Activated CD8-positive, alpha-beta T cell treated with anti-CD3 and anti-CD28 coated beads, Interleukin-2, amount 10 ng/mL, durations not matched to agents 7 days and 5 days (primary cell): ENCODE data around the gene GGTLC2. TPM values are rescaled to one million over a fixed set of nuclear protein-coding genes. Genes with fewer than 3 reads are reported as not detected.
"Not testable (repeated sequence)": the region's sequence is repeated elsewhere in the genome, so short reads cannot be mapped to it uniquely, and the experiment has no call there.

ENCODE experiments used
- ATAC-seq: fragments of 150-1000 bp; cut with Tn5 transposase; one replicate; pipeline ENCODE4 v1.10.0; 2021; ENCODE audit warnings: moderate library complexity
- CTCF ChIA-PET: fragments of 350-600 bp; sonication (Branson Sonifier 250); formaldehyde crosslinking; loops from one replicate; lab custom pipeline; 2021; ENCODE audit warnings: antibody characterized with exemption; lab: Charles Lee
- POLR2A ChIA-PET: fragments of 350-600 bp; sonication (Branson Sonifier 250); formaldehyde crosslinking; loops from one replicate; lab custom pipeline; 2021; ENCODE audit warnings: antibody characterized with exemption; lab: Charles Lee
- DNase-seq: peaks from one replicate; pipeline ENCODE4 v3.0.0-alpha.2; 2020
- H3K27ac Mint-ChIP-seq: one replicate; pipeline ENCODE4 v1.8.0; 2021; ENCODE audit warnings: mild to moderate bottlenecking, mixed read lengths
- H3K27me3 Mint-ChIP-seq: one replicate; pipeline ENCODE4 v1.8.0; 2021; ENCODE audit warnings: low read depth, mixed read lengths
- H3K36me3 Mint-ChIP-seq: one replicate; pipeline ENCODE4 v1.8.0; 2021; ENCODE audit warnings: low read depth, mixed read lengths
- H3K4me1 Mint-ChIP-seq: one replicate; pipeline ENCODE4 v1.8.0; 2021; ENCODE audit warnings: low read depth, mixed read lengths
- H3K4me3 Mint-ChIP-seq: one replicate; pipeline ENCODE4 v1.8.0; 2021; ENCODE audit warnings: mild to moderate bottlenecking, mixed read lengths
- H3K9me3 Mint-ChIP-seq: one replicate; pipeline ENCODE4 v1.8.0; 2022; ENCODE audit warnings: mixed read lengths; ENCODE audit not compliant: insufficient read depth
- total RNA-seq, 2 experiments: library from RNA; stranded (reverse); gene quantifications; one replicate each; pipeline ENCODE4 v1.2.3, GENCODE V29; 2021

The GGTLC2 gene
- total RNA-seq, 2 experiments from 2014 or later, result not detected

DNA sequence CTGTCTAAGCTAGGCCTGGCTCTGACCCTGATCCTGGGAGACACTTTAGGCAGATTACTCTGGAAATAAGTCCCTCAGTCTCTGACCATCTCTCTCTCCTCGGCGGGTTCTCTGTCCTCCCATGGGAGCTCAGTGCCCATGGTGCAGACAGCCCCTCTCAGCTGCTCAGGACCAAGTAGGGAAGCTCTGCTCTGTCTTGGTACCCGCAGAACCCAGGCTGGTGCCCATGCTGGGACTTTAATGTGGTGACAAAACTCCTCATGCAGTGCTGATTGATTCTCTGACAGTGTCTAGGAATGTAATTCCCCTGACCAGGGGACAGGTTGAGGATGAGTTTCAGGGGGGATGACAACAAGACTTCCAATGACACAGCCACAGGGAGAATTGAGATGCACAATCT lies 30.3 kb upstream of the GGTLC2 start:
- DNase-seq, result no peak
- ATAC-seq, result no peak
- Mint-ChIP-seq H3K27ac (no peak overlapping the region), H3K4me1 (peaks cover 7% of the 10 kb centered on the region), H3K4me3 (no peak overlapping the region), H3K36me3 (no peaks in the 10 kb centered on the region), H3K27me3 (peaks cover 7% of the 10 kb centered on the region), H3K9me3 (no peaks in the 10 kb centered on the region)
- ChIA-PET POLR2A (no interaction called here), CTCF (no interaction called here)

- CTCF ChIA-PET, result interaction anchor here (0.7 to 1.3 kb wide), 4 partner anchors 24 to 556 kb away, joined by 3 to 5 read pairs (median 3); no protein-coding TSS in a partner anchor
- H3K36me3 Mint-ChIP-seq, result no peaks in the 10 kb centered on the region
- DNase-seq, result no peak
- no peak overlapping the region for H3K4me3 Mint-ChIP-seq
- H3K27me3 Mint-ChIP-seq, result no peaks in the 10 kb centered on the region
- H3K9me3 Mint-ChIP-seq, result no peaks in the 10 kb centered on the region
- no peak for ATAC-seq
- H3K4me1 Mint-ChIP-seq, result peaks cover 7% of the 10 kb centered on the region
- POLR2A ChIA-PET, result no interaction called here
- no peak overlapping the region for H3K27ac Mint-ChIP-seq
These were observed 27.8 kb upstream of the GGTLC2 start for GRCh38 chr22:22616636-22617035.

- H3K27me3 Mint-ChIP-seq, result no peaks in the 10 kb centered on the region
- no peak overlapping the region for H3K27ac Mint-ChIP-seq
- H3K4me3 Mint-ChIP-seq, result no peak overlapping the region
- H3K4me1 Mint-ChIP-seq, result peaks cover 7% of the 10 kb centered on the region
- no peak for DNase-seq
- POLR2A ChIA-PET, result no interaction called here
- CTCF ChIA-PET, result interaction anchor here (1.2 kb wide), 1 partner anchor 30 kb away, joined by 3 read pairs; no protein-coding TSS in a partner anchor
- H3K9me3 Mint-ChIP-seq, result no peaks in the 10 kb centered on the region
- H3K36me3 Mint-ChIP-seq, result no peaks in the 10 kb centered on the region
- no peak for ATAC-seq
These were observed 26.0 kb upstream of the GGTLC2 start for GRCh38 chr22:22618448-22618847.

DNA sequence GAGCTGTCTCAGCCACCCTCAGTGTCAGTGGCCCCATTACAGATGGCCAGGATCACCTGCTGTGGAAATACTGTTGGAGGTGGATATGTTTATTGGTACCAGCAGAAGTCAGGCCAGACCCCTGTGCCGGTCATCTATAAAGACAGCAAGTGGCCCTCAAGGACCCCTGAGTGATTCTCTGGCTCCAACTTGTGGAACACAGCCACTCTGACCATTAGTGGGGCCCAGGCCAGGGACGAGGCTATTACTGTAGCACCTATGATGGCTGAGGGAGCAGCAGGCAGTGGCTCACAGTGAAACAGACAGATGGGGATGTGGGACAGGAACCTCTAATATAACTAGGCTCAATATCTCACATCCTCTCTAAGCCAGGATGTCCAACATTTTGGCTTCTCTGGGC lies 25.5 kb upstream of the GGTLC2 start:
- POLR2A ChIA-PET, result no interaction called here
- no peak for DNase-seq
- H3K36me3 Mint-ChIP-seq, result no peaks in the 10 kb centered on the region
- CTCF ChIA-PET, result interaction anchor here (1.2 kb wide), 1 partner anchor 31 kb away, joined by 3 read pairs; no protein-coding TSS in a partner anchor
- no peak for ATAC-seq
- no peaks in the 10 kb centered on the region for H3K27me3 Mint-ChIP-seq
- H3K4me1 Mint-ChIP-seq, result peaks cover 7% of the 10 kb centered on the region
- H3K9me3 Mint-ChIP-seq, result no peaks in the 10 kb centered on the region
- no peak overlapping the region for H3K4me3 Mint-ChIP-seq
- no peak overlapping the region for H3K27ac Mint-ChIP-seq

GRCh38 chr22:22619765-22620414 lies 24.5 kb upstream of the GGTLC2 start:
- ATAC-seq, result no peak
- Mint-ChIP-seq H3K36me3 (no peaks in the 10 kb centered on the region), H3K4me1 (peaks cover 7% of the 10 kb centered on the region), H3K27me3 (no peaks in the 10 kb centered on the region), H3K9me3 (no peaks in the 10 kb centered on the region), H3K4me3 (no peak overlapping the region), H3K27ac (no peak overlapping the region)
- POLR2A ChIA-PET, result no interaction called here
- DNase-seq, result no peak
- CTCF ChIA-PET, result no interaction called here

DNA sequence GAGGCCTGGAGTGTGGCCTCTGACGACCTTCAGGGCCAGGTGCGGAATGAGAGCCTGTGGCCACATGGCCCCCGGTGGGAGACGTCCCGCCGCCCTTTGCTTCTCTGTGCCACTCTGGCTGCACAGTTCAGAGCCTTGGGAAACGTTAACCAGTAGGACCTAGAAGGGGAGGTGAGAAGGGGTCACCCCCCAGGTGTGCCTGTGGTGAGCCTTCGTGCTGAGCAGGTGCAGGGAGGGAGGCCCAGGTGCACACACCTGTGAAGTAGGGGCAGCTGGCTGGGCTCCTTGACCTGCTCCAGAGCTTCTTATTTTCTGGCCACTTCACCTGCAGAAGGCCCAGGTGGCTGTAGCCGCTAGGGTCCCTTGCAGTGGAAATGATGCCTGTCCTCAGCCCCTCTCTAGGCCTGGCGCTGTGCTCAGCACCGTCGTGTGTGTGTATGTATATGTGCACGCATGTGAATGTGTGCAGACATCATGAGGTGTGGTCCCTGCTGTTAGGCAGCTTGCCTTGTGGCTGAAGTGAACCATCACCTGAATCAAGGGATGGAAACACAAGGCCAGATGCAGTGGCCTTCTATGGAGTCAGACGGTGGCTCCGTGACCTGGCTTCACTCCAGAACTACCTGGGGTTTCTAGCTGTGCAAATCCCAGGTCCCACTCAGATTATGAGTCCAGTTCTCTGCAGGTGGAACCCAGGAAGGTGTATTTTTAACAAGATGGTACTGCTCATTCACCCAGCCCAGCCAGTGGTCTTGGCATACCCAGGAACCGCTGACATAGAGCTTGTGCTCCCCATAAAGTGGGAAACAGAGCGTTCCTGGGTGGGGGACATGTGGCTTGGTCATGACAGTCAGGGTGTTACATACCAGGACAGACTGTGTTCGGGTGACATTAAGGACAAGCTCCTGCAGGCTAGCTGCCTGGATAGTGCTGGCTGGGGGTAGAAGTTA lies 15.6 kb upstream of the GGTLC2 start:
- CTCF ChIA-PET, POLR2A ChIA-PET, H3K27ac Mint-ChIP-seq, ATAC-seq, H3K36me3 Mint-ChIP-seq, H3K27me3 Mint-ChIP-seq, H3K9me3 Mint-ChIP-seq, H3K4me3 Mint-ChIP-seq, H3K4me1 Mint-ChIP-seq, DNase-seq: not testable (repeated sequence)

DNA sequence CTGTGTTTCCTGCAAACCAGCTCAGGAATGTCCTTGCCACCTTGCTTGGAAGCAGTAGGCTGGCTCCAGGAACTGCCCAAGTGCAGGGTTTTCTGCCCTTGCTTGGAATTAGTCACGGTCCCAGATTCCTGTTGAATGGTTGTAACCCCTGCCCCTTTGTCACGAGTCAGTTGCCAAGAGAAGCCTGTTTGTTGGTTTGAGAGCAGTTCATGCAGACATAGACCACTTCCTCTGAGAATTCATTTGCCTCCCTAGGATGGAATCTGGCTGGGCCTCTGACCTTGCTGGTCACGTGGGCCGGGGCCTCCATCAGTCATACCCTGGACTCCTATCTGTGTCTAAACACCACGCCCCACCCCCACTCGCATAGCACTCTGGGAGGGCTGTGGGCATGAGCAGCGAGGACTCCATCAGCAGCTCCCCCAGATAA lies 13.2 kb upstream of the GGTLC2 start:
- H3K4me1 Mint-ChIP-seq, POLR2A ChIA-PET, ATAC-seq, DNase-seq, H3K36me3 Mint-ChIP-seq, CTCF ChIA-PET, H3K27me3 Mint-ChIP-seq, H3K4me3 Mint-ChIP-seq, H3K27ac Mint-ChIP-seq, H3K9me3 Mint-ChIP-seq: not testable (repeated sequence)

DNA sequence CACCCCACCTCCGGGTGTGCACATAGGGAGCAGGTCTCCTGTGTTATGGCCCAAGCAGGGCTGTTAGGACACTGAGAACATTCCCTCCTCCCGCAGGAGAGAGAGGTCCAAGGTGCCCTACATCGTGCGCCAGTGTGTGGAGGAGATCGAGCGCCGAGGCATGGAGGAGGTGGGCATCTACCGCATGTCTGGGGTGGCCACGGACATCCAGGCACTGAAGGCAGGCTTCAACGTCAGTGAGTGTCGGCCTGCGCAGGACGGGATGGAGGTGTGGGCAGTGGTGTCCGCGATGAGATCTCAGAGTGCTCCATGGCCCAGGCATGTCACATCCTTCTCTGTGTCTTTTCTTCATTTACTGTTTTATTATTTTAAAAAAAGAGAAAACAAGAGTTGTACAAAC lies 12.2 kb upstream of the GGTLC2 start:
- H3K27ac Mint-ChIP-seq, ATAC-seq, POLR2A ChIA-PET, H3K27me3 Mint-ChIP-seq, CTCF ChIA-PET, H3K4me1 Mint-ChIP-seq, H3K4me3 Mint-ChIP-seq, H3K36me3 Mint-ChIP-seq, H3K9me3 Mint-ChIP-seq, DNase-seq: not testable (repeated sequence)

DNA sequence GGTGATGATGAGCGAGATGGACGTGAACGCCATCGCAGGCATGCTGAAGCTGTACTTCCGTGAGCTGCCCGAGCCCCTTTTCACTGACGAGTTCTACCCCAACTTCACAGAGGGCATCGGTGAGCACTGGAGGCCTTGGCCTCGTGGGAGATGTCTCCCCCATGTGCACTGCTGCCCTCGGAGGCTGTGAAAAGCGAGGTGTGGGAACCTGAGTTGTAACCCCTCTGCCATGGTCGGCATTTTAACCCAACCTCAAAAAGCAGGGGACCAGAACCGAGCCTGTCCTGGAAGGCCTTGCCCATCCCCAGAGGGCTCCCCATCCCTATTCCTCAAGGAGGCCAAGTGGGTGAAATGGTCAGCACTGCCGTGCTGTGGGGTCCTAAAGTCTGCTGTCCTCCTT lies 10.9 kb upstream of the GGTLC2 start:
- POLR2A ChIA-PET, H3K27ac Mint-ChIP-seq, H3K9me3 Mint-ChIP-seq, H3K4me1 Mint-ChIP-seq, CTCF ChIA-PET, H3K4me3 Mint-ChIP-seq, H3K27me3 Mint-ChIP-seq, H3K36me3 Mint-ChIP-seq, ATAC-seq, DNase-seq: not testable (repeated sequence)

DNA sequence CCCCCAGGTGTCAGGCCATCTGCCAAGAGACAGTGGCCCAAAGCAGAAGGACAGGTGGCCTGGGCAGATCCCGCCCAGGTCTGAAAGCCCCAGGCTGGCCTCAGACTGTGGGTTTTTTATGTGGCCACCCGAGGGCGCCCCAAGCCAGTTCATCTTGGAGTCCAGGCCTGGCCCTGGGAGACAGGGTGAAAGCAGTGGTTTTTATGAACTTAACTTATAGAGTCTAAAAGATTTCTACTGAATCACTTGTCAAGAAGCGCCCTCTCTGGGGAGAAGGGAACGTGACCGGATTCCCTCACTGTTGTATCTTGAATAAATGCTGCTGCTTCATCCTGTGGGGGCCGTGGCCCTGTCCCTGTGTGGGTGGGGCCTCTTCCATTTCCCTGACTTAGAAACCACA lies 8.2 kb upstream of the GGTLC2 start:
- H3K9me3 Mint-ChIP-seq, H3K36me3 Mint-ChIP-seq, H3K27ac Mint-ChIP-seq, H3K4me1 Mint-ChIP-seq, ATAC-seq, H3K4me3 Mint-ChIP-seq, CTCF ChIA-PET, H3K27me3 Mint-ChIP-seq, DNase-seq, POLR2A ChIA-PET: not testable (repeated sequence)

DNA sequence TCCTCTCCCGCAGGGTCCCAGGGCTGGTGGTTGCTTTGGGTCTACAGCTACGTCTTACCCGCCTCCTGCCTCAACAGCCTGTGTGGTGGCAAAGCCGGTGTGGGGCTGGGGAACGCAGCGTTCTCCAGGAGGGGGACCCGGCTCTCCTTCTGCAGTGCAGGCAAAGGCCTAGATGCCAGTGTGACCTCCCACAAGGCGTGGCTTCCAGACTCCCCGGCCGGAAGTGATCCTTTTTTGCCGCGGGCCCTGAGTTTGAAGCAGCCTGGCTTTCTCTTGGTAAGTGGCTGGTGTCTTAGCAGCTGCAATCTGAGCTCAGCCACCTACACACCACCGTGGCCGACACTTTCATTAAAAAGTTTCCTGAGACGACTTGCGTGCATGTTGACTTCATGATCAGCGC lies 6.1 kb upstream of the GGTLC2 start:
- H3K36me3 Mint-ChIP-seq, POLR2A ChIA-PET: not testable (repeated sequence)

GRCh38 chr22:22642255-22642654 lies 2.2 kb upstream of the GGTLC2 start:
- ATAC-seq, CTCF ChIA-PET, H3K27me3 Mint-ChIP-seq, DNase-seq, H3K4me1 Mint-ChIP-seq, H3K36me3 Mint-ChIP-seq, POLR2A ChIA-PET, H3K27ac Mint-ChIP-seq, H3K9me3 Mint-ChIP-seq, H3K4me3 Mint-ChIP-seq: not testable (repeated sequence)

More for the DNA sequence above, 6.1 kb upstream of the GGTLC2 start:
- CTCF ChIA-PET, H3K4me3 Mint-ChIP-seq, ATAC-seq, H3K27me3 Mint-ChIP-seq, H3K27ac Mint-ChIP-seq, H3K4me1 Mint-ChIP-seq, H3K9me3 Mint-ChIP-seq, DNase-seq: not testable (repeated sequence)
